IMR-90 (cell line): ENCODE results near the gene DCC. TPM values are rescaled to one million over a fixed set of nuclear protein-coding genes. Genes with fewer than 3 reads are reported as not detected.

Experiments
- ATAC-seq: fragments of 200-7000 bp; cut with Tn5 transposase; 2 replicates; pipeline ENCODE4 v1.9.1; 2020; ENCODE audit warnings: low read depth, mild to moderate bottlenecking, moderate library complexity
- BruUV-seq: library from RNA; stranded (reverse); fragments of 400-500 nt; replicated peaks from 2 replicates; lab custom pipeline; 2021; lab: Mats Ljungman, UMichigan
- CTCF ChIA-PET: fragments of 300-600 bp; formaldehyde crosslinking; extraction: SDS; loops from one replicate; lab custom pipeline; 2021; ENCODE audit warnings: antibody characterized with exemption; lab: Yijun Ruan, JAX
- POLR2A ChIA-PET: fragments of 300-600 bp; sonication (Branson Sonifier 250); formaldehyde crosslinking; loops from one replicate; lab custom pipeline; 2022; ENCODE audit warnings: antibody characterized with exemption; ENCODE audit not compliant: unreplicated experiment; lab: Charles Lee
- DNase-seq: peaks from one replicate; pipeline ENCODE4 v3.0.0; 2013
- H2AFZ ChIP-seq: replicated peaks from 2 replicates; pipeline ENCODE3; 2013; ENCODE audit warnings: low read length, mild to moderate bottlenecking; ENCODE audit not compliant: poor library complexity
- H2AK5ac ChIP-seq: 2 replicates; pipeline ENCODE4 v1.6.1; 2013; ENCODE audit warnings: low read depth, low read length, inconsistent platforms
- H2AK9ac ChIP-seq: replicated peaks from 2 replicates; pipeline ENCODE3; 2013; ENCODE audit warnings: mild to moderate bottlenecking, low read depth, low read length, moderate library complexity; ENCODE audit not compliant: poor library complexity
- H2BK120ac ChIP-seq: 2 replicates; pipeline ENCODE4 v1.6.1; 2013; ENCODE audit warnings: low read depth, low read length, inconsistent platforms
- H2BK15ac ChIP-seq: 3 replicates; pipeline ENCODE4 v1.6.1; 2013; ENCODE audit warnings: low read depth, low read length, inconsistent platforms
- H2BK20ac ChIP-seq: 2 replicates; pipeline ENCODE4 v1.6.1; 2013; ENCODE audit warnings: low read depth, mild to moderate bottlenecking, inconsistent platforms, low read length, moderate library complexity
- H2BK5ac ChIP-seq: 2 replicates; pipeline ENCODE4 v1.6.1; 2013; ENCODE audit warnings: mild to moderate bottlenecking, low read depth, low read length, inconsistent platforms; ENCODE audit not compliant: poor library complexity, severe bottlenecking
- H3K14ac ChIP-seq: replicated peaks from 2 replicates; pipeline ENCODE4 v1.6.1; 2013; ENCODE audit warnings: low read depth, low read length, inconsistent platforms
- H3K18ac ChIP-seq: 2 replicates; pipeline ENCODE4 v1.6.1; 2013; ENCODE audit warnings: low read depth, low read length, control low read depth
- H3K23ac ChIP-seq: 2 replicates; pipeline ENCODE4 v1.6.1; 2013; ENCODE audit warnings: low read depth, low read length, inconsistent platforms
- H3K27ac ChIP-seq: 2 replicates; pipeline ENCODE4 v1.5.1; 2013; ENCODE audit warnings: mild to moderate bottlenecking, control low read depth, low read length; ENCODE audit not compliant: insufficient read depth
- H3K27me3 ChIP-seq: 2 replicates; pipeline ENCODE4 v1.6.1; 2013; ENCODE audit warnings: low read length; ENCODE audit not compliant: control insufficient read depth, insufficient read depth
- H3K36me3 ChIP-seq: 2 replicates; pipeline ENCODE4 v1.6.1; 2013; ENCODE audit warnings: low read length, mixed read lengths; ENCODE audit not compliant: control insufficient read depth, insufficient read depth
- H3K4ac ChIP-seq: 2 replicates; pipeline ENCODE4 v1.6.1; 2013; ENCODE audit warnings: low read depth, low read length, inconsistent platforms
- H3K4me1 ChIP-seq: 2 replicates; pipeline ENCODE4 v1.6.1; 2013; ENCODE audit warnings: low read length, mixed read lengths; ENCODE audit not compliant: control insufficient read depth, insufficient read depth
- H3K4me2 ChIP-seq: 2 replicates; pipeline ENCODE4 v1.6.1; 2013; ENCODE audit warnings: low read depth, mild to moderate bottlenecking, control low read depth, low read length, moderate library complexity
- H3K4me3 ChIP-seq: 2 replicates; pipeline ENCODE4 v1.5.1; 2013; ENCODE audit warnings: low read depth, mild to moderate bottlenecking, control low read depth, low read length, moderate library complexity; ENCODE audit not compliant: insufficient read depth
- H3K56ac ChIP-seq: 2 replicates; pipeline ENCODE4 v1.6.1; 2013; ENCODE audit warnings: low read length, inconsistent platforms; ENCODE audit not compliant: insufficient read depth; ENCODE audit errors: extremely low read depth
- H3K79me1 ChIP-seq, 2 experiments: 2 replicates each; pipeline ENCODE4 v1.6.1; 2013; ENCODE audit warnings: low read length in 2 of 2, inconsistent platforms in 1 of 2, low read depth in 1 of 2
- H3K9ac ChIP-seq: 2 replicates; pipeline ENCODE4 v1.6.1; 2013; ENCODE audit warnings: low read depth, low read length, control low read depth
- H3K9me1 ChIP-seq: 2 replicates; pipeline ENCODE4 v1.6.1; 2013; ENCODE audit warnings: low read length, inconsistent platforms; ENCODE audit not compliant: insufficient read depth
- H3K9me3 ChIP-seq: 2 replicates; pipeline ENCODE4 v1.6.1; 2013; ENCODE audit warnings: low read length; ENCODE audit not compliant: control insufficient read depth, insufficient read depth
- H4K20me1 ChIP-seq: 2 replicates; pipeline ENCODE4 v1.6.1; 2013; ENCODE audit warnings: low read length, inconsistent platforms; ENCODE audit not compliant: insufficient read depth
- H4K5ac ChIP-seq: 2 replicates; pipeline ENCODE4 v1.6.1; 2013; ENCODE audit warnings: mild to moderate bottlenecking, low read depth, low read length, control low read depth
- H4K8ac ChIP-seq, 2 experiments: 2 replicates each; pipeline ENCODE4 v1.6.1; 2013; ENCODE audit warnings: low read depth in 2 of 2, low read length in 2 of 2, control low read depth in 1 of 2, inconsistent platforms in 1 of 2
- H4K91ac ChIP-seq: 2 replicates; pipeline ENCODE4 v1.6.1; 2013; ENCODE audit warnings: low read depth, low read length, inconsistent platforms; ENCODE audit not compliant: insufficient read depth
- CEBPB ChIP-seq: IDR thresholded peaks from 2 replicates; pipeline ENCODE4 v1.6.1; 2012; ENCODE audit warnings: low read depth, low read length, improper control_type of control experiment
- CTCF ChIP-seq: conservative IDR thresholded peaks from 2 replicates; pipeline ENCODE4 v1.5.1; 2012; ENCODE audit warnings: mild to moderate bottlenecking, low read depth, low read length, improper control_type of control experiment
- MAFK ChIP-seq: IDR thresholded peaks from 2 replicates; pipeline ENCODE4 v1.6.1; 2012; ENCODE audit warnings: low read depth, low read length, improper control_type of control experiment
- MAZ ChIP-seq: IDR thresholded peaks from 2 replicates; pipeline ENCODE4 v1.6.1; 2012; ENCODE audit warnings: low read depth, mild to moderate bottlenecking, low read length, improper control_type of control experiment, moderate library complexity, borderline replicate concordance
- MXI1 ChIP-seq: IDR thresholded peaks from 2 replicates; pipeline ENCODE4 v1.6.1; 2012; ENCODE audit warnings: low read depth, mild to moderate bottlenecking, low read length, moderate library complexity, borderline replicate concordance
- RAD21 ChIP-seq: IDR thresholded peaks from 2 replicates; pipeline ENCODE4 v1.6.1; 2012; ENCODE audit warnings: low read length, improper control_type of control experiment
- RCOR1 ChIP-seq: IDR thresholded peaks from 2 replicates; pipeline ENCODE4 v1.6.1; 2012; ENCODE audit warnings: mild to moderate bottlenecking, low read length, improper control_type of control experiment; ENCODE audit not compliant: insufficient replicate concordance
- RFX5 ChIP-seq: IDR thresholded peaks from 2 replicates; pipeline ENCODE4 v1.8.0; 2012; ENCODE audit warnings: low read depth, mild to moderate bottlenecking, low read length, moderate library complexity
- SMC3 ChIP-seq: fragments of 150-350 bp; IDR thresholded peaks from 2 replicates; pipeline ENCODE4 v1.6.1; 2016; ENCODE audit warnings: low read depth, mild to moderate bottlenecking, antibody characterized with exemption, low read length, moderate library complexity
- WGBS, 2 experiments: methylation state at CpG; one replicate each; pipeline versions ENCODE4 v1.1.5 to v1.1.7; 2013; ENCODE audit warnings: missing lambda C conversion rate in 2 of 2; ENCODE audit not compliant: insufficient read length in 1 of 2; ENCODE audit errors: extremely low coverage in 2 of 2; 5-methylcytosine and 5-hydroxymethylcytosine counted together
- dilution Hi-C: fragments of 300-500 bp; cut with HindIII; formaldehyde crosslinking; loops from one replicate; pipeline ENCODE4 v1.14.3; 2018; ENCODE audit warnings: low sequenced_read_pairs; ENCODE audit not compliant: unreplicated experiment
- in situ Hi-C: fragments of 300-500 bp; cut with MboI; formaldehyde crosslinking; loops from 3 replicates; pipeline ENCODE4 v1.14.3; 2019; ENCODE audit warnings: low sequenced_read_pairs, inconsistent platforms, mixed read lengths
- intact Hi-C: fragments of 100-400 bp; cut with micrococcal nuclease; formaldehyde crosslinking; loops from 2 replicates; pipeline ENCODE4 v1.10.0; 2022
- polyA plus RNA-seq, 3 experiments: library from polyadenylated mRNA; depleted of rRNA; stranded (reverse); fragments of >200 nt; gene quantifications; 2 replicates each; pipeline ENCODE4 v1.2.3, GENCODE V29; 2012; ENCODE audit warnings: low replicate concordance in 1 of 3
- total RNA-seq: library from RNA; depleted of rRNA; stranded (reverse); fragments of >200 nt; gene quantifications from 2 replicates; pipeline ENCODE4 v1.2.3, GENCODE V29; 2012

DCC gene
- total and polyA plus RNA-seq, 2 of the 4 experiments (the other 2 are of a cell fraction): 0.31 to 0.54 TPM

- Histone ChIP-seq H3K9me1 (no peaks in the 10 kb centered on the region), H3K4me2 (no peak overlapping the region), H3K23ac (no peak overlapping the region), H4K8ac (no peak overlapping the region), H3K14ac (no peak overlapping the region), H3K9me3 (peaks cover 2% of the 10 kb centered on the region; the same call in 1 of the 2 replicates), H2BK20ac (no peak overlapping the region), H3K56ac (no peak overlapping the region), H2AFZ (no peak overlapping the region), H4K20me1 (no peaks in the 10 kb centered on the region), H2BK5ac (no peak overlapping the region), H3K9ac (no peak overlapping the region), H4K91ac (no peak overlapping the region), H2BK15ac (no peak overlapping the region), H3K18ac (no peak overlapping the region), H3K27me3 (no peaks in the 10 kb centered on the region), H3K4me3 (no peak overlapping the region), H3K79me1 (no peaks in the 10 kb centered on the region), H2AK9ac (no peak overlapping the region), H3K27ac (no peak overlapping the region), H3K4me1 (no peaks in the 10 kb centered on the region), H2BK120ac (no peak overlapping the region), H3K4ac (no peak overlapping the region), H2AK5ac (no peak overlapping the region), H4K5ac (no peak overlapping the region), H3K36me3 (no peaks in the 10 kb centered on the region)
- BruUV-seq: no TSS peak
- DNase-seq (no peak), ATAC-seq (no peak)
- intact Hi-C loops: no loop called here
- no CpG with 5 or more reads among the region's 3 CpGs for WGBS, 2 experiments
- CTCF ChIA-PET: no interaction called here
- POLR2A ChIA-PET: no interaction called here
- dilution Hi-C loops: no loop called here
- TF ChIP-seq MXI1 (no peak), SMC3 (no peak), RAD21 (no peak), RCOR1 (no peak), MAFK (peak; percentile 84), RFX5 (no peak), CEBPB (no peak), CTCF (no peak), MAZ (no peak)
- in situ Hi-C loops: no loop called here
These were observed 521.6 kb downstream of the DCC start for GRCh38 chr18:52861558-52861957.
